Right lobe of liver (tissue), 4 donors: Measurements from ENCODE around the gene HIVEP2.

Experiments used
- POLR2A ChIP-seq: fragments of 450-650 bp; IDR thresholded peaks from one replicate; pipeline ENCODE4 v1.6.1; 2017; ENCODE audit warnings: antibody characterized with exemption, mild to moderate bottlenecking
- TF ChIP-seq, protein P1 (sequence below), 4 donors: fragments of 200-600 bp in 3 of 4; fragments of 450-650 bp in 1 of 4; IDR thresholded peaks; one replicate each; pipeline versions ENCODE4 v1.5.1 to v1.8.0; 2016 to 2022; ENCODE audit warnings: antibody characterized with exemption in 4 of 4, mild to moderate bottlenecking in 2 of 4
- donor health status: DM: no; HTN: no; CAD: no.
- donor health status: DM: no; HTN: no; CAD: no.
- donor health status: DM: no; HTN: yes; CAD: no.

DNA sequence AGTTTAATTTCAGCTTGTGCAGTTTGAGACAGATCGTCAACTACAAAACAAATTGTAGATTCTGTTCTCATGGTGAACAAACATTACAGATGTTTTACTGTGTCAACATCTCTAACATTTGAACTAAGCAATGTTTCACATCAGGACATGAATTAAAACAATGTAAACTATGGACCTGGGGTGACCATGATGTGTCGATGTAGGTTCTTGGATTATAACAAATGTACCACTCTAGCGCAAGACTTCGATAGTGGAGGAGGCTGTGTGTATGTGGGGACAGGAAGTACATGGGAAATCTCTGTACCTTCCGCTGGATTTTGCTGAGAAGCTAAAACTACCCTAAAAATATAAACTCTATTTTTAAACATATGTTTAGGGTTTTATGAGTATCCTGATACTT is 17.1 kb downstream of the HIVEP2 start:
- TF ChIP-seq, protein P1, sequence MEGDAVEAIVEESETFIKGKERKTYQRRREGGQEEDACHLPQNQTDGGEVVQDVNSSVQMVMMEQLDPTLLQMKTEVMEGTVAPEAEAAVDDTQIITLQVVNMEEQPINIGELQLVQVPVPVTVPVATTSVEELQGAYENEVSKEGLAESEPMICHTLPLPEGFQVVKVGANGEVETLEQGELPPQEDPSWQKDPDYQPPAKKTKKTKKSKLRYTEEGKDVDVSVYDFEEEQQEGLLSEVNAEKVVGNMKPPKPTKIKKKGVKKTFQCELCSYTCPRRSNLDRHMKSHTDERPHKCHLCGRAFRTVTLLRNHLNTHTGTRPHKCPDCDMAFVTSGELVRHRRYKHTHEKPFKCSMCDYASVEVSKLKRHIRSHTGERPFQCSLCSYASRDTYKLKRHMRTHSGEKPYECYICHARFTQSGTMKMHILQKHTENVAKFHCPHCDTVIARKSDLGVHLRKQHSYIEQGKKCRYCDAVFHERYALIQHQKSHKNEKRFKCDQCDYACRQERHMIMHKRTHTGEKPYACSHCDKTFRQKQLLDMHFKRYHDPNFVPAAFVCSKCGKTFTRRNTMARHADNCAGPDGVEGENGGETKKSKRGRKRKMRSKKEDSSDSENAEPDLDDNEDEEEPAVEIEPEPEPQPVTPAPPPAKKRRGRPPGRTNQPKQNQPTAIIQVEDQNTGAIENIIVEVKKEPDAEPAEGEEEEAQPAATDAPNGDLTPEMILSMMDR (IDR thresholded peaks at IDR 0.05) = no peak
- no peak for TF ChIP-seq POLR2A
